G401 (cell line): Measurements from ENCODE around the gene CARHSP1. TPM values are rescaled to one million over a fixed set of nuclear protein-coding genes. Genes with fewer than 3 reads are reported as not detected.

Experiments used
- DNase-seq: peaks from one replicate; pipeline ENCODE4 v3.0.0-alpha.2; 2015; ENCODE audit warnings: low spot score
- in situ Hi-C: cut with HindIII; loops from 2 replicates; pipeline ENCODE4 v1.10.0; 2016; ENCODE audit warnings: low sequenced_read_pairs, mixed read lengths
- total RNA-seq: library from RNA; depleted of rRNA; stranded (reverse); fragments of >200 nt; shearing (Covaris generic); gene quantifications from 2 replicates; pipeline ENCODE4 v1.2.3, GENCODE V29; 2014

CARHSP1 gene
- total RNA-seq, 1 experiment from 2014 or later = 114 TPM

DNA sequence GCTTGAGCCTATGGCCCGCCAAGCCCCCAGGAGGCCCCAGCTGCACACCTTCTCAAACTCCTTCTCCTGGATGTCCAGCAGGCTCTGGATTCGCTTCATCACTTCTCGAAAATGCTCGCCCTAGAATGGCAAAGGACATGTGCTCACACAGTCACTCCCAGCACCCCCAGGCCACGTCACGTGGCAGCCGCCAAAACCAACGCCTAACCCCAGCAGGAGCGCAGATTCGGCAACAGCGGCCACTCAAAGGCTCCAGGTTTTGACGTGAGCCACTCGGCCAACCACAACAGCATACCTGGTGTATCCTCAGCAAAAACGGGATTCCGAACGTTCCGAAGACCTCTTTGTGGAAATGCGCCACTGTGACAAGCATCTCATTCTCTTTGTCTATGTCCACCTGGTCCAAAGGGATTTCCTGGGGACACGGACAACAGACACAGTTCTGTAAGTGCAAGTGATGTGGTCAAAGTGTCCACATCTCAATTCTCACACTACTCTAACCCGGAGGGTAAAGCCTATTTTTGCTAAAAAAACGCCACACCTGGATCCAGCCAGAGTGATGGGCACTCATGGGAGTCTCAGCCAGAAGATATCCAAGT lies 26.0 kb upstream of the CARHSP1 start:
- in situ Hi-C loops = no loop called here
- no peak for DNase-seq

DNA sequence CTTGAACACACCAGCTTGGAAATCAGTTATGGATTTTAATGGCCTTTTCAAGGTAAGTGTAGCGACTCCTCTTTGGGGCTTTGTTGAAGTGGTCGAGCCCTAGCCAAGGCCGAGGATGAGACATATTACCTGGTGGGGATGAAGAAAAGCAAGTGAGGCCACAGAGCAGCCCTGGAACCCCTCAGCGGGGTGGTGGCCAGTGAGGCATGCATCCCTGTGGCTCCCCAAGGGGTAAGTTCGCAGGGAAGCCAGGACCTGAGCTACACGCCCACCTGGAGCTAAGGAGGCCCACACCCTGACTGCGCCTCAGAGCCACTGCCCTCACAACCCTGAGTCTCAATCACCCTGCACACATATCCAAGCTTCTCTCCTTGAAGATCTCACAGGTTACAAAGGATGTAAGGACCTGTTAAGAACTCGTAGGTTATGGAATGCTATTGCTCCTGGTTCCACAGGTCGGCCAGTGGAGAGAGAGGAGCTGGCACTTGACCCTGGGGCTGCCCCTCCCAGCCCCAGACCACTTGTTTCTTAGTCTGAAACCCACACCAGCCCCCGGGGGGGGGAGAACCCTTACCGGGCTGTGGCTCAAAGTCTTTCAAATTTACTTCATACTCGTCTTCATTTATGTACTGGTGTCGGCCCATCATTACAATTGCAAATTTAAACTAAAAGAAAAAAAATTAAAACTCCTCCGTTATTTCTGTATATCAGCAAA lies 25.3 kb upstream of the CARHSP1 start:
- in situ Hi-C loops = no loop called here
- DNase-seq = no peak

DNA sequence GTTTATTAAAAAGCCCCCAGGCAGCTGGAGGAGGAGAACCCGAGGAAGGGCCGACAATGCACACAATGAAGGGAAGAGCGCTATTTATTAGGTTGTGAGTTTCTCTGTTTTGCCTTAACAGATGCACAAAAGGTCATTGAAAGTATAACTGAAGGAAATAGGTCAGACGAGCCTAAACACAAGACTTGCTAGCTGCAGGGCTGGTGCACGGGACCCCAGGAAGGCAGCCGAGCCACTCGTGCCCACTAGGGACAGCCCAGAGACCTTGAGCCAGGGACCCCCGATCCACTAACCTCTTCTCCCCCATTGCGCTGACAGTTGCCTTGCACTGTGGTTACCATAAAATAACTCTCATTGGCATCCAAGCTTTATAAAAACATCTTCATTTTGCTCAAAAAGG lies 24.6 kb upstream of the CARHSP1 start:
- DNase-seq = no peak
- in situ Hi-C loops = no loop called here

DNA sequence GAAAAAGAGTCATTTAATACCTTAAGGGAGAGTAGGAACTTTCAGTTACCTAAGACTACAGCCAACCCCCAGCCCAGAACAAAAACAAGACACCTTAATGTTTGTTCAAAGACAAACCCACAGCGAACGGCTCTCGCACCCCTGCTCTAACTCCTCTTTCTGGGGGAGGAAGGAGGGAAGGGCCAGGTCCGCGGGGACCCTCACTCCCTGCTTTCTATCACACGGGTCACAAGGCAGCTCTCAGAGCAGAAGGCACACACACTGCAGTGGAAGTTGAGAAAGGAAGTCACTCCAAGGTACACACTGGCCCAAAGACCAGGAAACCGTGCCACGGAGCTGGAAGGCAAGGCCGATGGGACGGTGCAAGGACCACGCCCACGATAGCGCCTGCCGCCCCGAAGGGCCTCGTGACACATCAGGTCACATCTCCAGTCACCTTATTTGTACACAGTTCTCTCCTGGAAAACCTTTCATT lies 23.3 kb upstream of the CARHSP1 start:
- in situ Hi-C loops = no loop called here
- DNase-seq = no peak

DNA sequence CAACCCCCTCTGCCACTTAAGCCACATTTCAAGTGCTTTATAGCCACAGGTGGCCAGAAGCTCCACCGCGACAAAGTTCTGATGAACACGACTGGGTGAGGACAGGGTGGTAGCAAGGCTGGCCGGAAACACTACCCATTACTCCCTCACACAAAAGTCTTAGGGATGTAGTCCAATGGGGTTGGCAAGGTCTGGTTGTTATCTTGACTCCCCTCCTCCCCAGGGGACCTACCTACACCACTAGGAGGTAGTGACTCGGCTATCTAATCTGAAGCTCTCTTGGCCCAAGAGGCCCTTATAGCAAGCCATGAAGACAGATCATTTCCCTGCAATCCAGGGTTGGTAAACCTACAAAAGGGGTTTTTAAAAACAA lies 21.7 kb upstream of the CARHSP1 start:
- in situ Hi-C loops = no loop called here
- DNase-seq = no peak

DNA sequence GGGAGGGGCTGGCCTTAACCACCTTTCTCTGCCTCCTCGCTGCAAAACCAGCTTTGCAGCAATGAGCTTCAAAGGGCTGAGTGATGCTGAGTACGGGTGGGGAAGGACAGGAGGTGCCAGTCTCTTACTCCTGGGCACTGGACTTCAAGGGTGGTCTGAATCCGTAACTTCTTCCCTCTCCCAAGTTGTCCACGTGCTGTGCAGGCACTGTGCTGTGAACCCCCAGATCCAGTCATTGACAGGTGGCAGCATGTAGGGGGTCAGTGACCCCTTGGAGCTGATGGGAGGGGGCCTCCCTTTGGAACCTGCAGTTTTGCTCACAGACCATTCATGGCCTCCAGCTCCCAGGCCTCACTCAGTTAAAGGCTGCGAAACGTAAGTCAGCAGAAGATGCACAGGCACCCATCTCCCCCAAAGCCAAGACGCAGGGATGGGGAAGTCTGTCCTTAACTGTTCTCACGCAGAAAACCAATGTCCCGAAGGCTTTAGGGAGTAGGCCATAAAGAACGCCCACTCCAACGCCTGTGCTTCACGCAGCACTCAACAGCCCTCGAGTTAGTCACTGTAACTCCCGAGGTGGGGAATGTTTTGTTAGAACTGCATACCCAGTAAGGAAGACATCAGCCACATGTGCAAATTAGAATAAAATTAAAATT lies 21.2 kb upstream of the CARHSP1 start:
- in situ Hi-C loops = no loop called here
- no peak for DNase-seq

DNA sequence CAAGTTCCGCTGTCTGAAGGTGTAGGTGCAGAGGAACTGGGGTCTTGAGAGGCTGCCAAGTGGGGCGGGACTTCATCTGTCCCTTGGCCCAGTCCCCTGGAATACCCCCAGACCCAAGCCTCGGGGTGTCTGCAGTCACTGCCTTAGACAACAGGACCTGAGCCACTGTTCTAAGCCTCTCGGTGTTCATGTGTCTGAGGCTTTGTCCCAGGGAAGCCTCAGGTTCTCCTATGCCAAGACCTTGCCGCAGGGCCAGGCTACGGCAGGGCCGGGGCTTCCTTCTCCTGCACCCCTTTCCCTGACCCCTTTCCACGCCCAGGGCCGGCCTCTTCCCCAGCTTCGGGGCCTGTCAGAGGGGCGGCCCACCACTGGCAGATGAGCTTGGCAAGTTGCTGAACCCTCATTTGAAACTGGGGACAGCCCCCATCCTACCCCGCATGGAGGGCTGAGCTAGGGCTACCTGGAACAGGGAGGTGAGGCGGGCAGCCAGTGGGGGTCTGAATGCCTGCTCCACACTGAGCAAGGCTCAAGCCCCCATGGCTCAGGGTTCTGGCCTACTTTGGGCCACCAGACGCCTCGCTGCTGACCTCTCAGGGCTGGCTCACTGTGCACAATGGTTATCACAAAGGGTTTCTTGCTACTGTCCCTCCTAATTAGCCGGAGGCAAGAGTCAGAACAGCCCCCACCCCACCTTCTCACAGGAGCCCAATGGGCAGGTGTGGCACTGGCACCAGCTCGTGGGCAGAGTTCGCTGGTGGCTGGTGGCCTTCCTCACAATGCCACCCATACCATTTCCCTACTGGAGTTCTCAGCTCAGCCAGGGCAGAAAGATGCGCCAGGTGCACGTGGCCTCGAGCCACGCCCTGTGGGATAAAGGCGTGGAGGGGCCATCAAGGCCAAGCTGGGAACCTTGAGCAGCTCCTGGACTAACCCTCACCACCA lies 20.4 kb upstream of the CARHSP1 start:
- no peak for DNase-seq
- in situ Hi-C loops = no loop called here

DNA sequence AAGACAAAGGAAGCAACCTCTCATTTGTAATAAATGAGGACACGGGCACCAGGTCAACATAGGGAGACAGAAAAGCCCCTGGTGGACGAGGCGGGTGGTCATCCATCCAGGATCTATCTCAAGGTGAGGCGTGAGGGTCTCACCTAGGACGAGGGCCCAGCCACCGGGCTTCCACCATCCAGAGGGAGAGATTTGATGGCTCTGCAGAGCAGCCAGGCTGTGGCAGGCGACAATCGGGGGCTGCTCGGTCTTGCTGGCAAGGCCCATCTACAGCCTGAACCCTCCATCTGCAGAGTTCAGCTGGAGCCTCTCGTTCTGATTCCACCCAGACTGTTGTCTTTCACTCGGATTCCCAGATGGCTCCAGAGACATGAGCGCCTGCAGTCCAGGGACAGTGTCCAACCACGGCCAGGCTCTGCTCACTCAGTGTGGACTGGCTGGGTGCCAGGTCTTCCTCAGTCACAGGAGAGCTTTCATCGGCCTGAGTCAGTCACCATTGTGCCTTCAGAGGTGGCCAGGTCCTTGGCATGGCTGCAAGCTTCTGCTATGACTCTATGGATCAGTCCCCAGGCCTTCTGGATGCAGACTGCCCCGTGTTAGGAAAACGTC lies 19.2 kb upstream of the CARHSP1 start:
- peak; percentile 97 for DNase-seq
- in situ Hi-C loops = no loop called here

DNA sequence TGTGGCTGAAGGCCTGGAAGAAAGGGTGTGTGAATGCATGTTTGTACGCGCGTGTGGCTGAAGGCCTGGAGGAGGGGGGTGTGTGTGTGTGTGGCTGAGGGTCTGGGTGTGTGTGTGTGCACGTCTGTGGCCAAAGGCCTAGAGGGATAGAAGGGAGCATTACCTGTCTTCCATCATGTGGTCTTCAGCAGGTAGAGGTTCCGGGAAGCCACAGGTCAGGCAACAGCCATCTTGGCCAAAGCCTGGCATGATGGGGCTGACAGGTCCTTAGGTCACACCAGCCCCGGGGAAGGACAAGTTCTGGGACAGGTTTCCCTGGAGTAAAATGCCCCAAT lies 18.6 kb upstream of the CARHSP1 start:
- in situ Hi-C loops = no loop called here

DNA sequence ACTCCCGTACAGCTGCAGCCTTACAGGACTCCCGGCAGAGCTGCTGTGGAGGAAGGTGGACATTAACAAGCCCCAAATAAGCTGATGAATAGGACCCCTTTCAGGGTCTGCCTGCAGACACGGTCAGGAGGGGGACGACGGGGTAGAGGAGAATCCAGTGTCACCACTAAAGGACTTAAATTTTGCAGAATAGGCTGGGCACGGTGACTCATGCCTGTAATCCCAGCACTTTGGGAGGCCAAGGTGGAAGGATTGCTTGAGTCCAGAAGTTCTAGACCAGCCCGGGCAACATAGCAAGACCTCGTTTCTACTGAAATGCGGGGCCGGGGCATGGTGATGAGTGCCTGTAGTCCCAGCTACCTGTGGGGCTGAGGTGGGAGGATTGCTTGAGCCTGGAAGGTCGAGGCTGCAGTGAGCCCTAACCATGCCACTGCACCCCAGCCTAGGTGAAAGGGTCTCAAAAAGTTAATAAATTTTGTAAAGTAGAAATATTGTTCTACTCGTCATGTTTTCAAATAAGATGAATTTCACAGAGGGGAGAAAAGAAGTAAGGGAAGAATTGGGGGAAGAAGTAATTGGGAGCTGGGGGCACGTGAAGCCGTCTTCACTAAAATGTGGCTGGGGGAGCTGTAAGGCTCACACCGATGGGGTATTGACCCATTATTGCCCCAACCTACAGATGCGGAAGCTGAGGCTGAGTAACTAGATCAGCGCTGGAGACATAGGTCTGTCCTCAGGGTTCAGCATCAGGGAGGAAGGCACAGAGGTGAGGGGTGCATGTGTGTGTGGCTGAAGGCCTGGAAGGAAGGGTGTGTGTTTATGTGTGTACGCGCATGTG lies 18.0 kb upstream of the CARHSP1 start:
- in situ Hi-C loops = no loop called here
- DNase-seq = no peak

More for the DNA sequence above, 18.6 kb upstream of the CARHSP1 start:
- no peak for DNase-seq

DNA sequence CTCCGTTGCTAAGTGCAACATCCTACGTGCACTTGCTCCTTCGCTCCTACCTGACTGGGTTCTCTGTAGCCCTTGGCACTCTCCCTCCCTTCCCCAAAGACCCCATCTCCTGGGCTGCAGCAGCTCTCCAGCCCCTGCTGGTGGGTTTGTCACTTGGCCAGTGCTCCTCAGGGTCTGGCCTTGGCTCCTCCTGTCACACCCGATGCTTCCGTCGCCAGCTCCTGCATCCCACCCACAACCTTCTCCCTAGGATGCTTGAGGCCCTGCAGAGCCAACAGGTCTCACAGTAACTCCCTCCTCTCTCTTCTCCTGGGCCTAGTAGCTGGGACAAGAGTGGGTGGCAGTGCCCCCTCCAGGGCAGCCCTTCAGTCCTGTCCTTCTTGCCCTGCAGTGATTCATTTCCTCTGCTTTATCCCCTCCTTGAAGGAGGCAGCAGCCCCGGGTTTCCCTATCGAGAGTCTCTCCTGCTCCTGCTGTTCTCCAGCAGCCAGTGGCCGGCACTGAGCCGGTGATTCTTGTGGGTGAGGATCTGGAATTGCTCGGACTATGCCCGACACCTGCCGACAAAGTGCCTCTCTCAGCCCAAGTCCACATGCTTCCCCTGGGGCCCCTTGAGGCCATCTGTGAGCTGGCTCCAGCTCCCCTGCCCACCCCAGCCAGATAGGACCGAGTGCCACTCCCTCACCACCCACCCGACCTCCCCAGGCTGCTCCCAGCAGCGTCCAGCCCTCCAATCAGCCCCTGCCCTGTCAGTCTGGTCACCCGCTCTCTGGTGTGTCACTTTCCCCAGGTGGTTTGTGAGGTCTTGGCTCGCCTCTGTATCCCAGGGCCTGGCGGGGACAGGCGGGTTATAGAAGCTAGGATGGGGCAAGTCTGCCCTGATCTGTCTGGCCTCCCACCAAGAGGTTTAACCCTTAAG lies 17.1 kb upstream of the CARHSP1 start:
- in situ Hi-C loops = no loop called here
- DNase-seq = no peak

DNA sequence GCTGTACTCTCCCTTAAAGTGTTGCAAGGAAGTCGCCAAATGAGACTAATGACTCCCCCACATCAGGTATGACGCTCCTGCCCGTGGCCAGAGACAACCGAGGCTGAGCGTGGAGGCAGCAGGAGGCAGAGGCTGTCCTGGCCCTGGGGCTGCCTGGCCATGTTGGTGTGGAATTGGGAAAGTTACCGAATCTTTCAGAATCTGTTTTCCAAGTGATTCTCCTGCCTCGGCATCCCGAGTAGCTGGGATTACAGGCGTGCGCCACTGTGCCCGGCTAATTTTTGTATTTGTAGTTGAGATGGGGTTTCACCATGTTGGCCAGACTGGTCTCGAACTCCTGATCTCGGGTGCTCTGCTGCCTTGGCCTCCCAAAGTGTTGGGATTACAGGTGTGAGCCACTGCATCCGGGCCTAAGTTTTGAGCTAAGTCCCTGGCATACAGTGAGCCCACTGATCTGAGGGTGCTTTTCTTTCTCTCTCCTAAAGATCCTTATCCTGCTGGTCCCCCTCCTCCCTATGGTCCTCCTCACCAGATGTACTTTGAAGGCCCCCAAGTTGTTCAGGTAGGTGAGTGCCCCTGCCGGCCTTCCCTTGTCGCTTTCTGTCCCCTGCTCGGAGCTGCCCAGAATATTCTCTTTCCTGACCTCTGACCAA lies 14.0 kb upstream of the CARHSP1 start:
- no peak for DNase-seq
- in situ Hi-C loops = no loop called here

DNA sequence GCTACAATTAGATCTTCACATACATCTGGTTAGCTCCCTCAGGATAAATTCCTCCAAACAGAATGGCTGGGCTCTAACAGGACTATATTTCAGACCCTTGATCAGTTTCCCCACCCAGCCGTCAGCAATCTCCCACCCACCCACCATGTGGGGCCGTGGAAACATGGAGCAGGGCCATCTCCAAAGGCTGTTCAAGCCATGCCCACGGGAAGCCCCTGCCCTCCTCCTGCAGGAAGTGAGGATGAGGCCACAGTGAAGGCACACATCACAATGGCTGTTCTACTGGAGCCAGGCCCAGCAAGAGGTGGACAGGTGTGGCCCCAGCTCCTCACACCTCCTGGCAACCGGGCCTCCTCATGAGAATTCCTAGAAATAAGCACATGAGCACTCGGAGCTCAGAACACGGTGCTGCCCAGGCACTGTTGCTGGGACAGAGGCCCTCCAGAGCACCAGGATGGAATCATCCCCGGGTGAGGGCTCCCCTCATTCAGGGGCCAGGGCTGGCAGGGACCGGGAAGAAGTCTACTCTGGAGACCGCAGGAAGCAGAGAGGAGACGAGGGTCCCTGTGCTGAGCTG lies 13.3 kb upstream of the CARHSP1 start, which contains the start of gene LITAFD:
TSS of gene LITAFD (plus strand) at position 311 of the 577 bp plus-strand sequence. CDS start 2,005 bp downstream, outside the sequence.
- no peak for DNase-seq
- in situ Hi-C loops = no loop called here

DNA sequence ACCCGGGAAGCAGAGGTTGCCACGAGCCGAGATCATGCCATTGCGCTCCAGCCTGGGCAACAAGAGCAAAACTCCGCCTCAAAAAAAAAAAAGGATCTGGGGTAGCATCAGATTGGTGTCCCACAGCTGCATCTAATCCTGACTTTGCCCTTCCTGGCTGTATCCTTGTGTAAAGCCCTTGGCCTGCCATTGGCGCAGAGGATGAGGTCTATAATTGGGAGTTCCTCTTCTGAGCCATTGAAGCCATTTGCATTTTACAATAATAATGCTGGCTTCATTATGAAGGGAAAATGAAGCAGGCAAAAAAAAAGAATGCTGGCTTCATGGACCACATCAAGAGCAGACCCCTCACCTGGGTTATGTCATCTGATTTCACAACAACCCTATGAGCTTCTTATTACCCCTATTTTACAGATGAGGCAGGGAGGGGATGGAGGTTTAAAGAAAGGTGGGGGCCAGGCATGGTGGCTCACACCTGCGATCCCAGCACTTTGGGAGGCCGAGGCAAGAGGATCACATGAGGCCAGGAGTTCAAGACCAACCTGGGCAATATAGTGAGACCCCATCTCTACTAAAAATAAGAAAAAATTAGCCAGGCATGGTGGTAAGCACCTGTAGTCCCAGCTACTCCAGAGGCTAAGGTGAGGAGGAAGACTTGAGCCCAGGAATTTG lies 12.2 kb upstream of the CARHSP1 start:
- no peak for DNase-seq
- in situ Hi-C loops = no loop called here

DNA sequence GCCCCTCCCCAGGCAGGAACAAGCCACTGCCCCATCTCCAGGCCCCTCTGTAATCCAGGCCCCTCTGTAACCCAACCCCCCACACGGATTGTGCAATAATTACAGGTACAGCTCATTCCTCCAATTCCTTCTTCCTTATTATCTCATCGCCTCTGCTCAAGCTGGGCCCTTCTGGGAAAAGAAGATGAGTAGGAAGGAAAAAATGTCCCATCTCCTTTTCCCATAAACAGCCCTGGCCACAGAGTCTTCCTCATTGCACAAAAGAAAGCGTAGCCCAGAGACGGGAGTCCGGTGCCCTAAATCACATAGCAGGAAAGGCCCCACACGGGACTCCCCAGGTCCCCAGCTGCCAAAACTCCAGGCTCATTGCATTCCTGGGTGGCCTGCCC lies 9.7 kb upstream of the CARHSP1 start:
- no peak for DNase-seq
- in situ Hi-C loops = no loop called here

DNA sequence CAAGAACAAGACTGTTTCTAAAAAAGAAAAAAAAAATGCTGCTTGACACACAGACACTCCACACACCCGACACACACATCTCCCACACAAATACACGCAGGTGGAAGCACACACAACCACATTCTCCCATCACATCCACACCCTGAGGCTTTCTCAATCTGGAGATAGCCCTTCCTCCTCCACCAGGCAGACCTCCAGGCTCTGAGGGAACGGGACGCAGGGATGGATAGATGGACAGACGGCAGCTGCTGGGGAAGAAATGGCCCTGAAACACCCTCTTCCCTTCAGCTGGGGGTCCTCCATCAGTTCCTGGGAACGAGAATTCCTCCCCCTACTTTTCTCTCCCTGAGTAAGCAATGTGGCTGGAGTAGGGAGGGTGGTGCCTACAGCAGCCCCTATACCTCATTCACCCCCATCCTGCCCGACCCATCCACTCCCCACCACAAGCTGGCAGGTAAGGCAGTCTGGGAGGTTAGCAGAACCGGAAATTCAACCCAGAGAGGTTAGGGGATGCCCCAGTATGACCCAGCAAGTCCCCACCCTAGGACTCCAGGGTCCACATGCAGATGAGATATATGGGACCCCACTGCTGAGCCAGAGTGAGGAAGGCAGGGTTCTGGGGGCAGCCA lies 9.2 kb upstream of the CARHSP1 start:
- in situ Hi-C loops = no loop called here
- DNase-seq = no peak
